ENCODE data around the gene CAP1.

DNA sequence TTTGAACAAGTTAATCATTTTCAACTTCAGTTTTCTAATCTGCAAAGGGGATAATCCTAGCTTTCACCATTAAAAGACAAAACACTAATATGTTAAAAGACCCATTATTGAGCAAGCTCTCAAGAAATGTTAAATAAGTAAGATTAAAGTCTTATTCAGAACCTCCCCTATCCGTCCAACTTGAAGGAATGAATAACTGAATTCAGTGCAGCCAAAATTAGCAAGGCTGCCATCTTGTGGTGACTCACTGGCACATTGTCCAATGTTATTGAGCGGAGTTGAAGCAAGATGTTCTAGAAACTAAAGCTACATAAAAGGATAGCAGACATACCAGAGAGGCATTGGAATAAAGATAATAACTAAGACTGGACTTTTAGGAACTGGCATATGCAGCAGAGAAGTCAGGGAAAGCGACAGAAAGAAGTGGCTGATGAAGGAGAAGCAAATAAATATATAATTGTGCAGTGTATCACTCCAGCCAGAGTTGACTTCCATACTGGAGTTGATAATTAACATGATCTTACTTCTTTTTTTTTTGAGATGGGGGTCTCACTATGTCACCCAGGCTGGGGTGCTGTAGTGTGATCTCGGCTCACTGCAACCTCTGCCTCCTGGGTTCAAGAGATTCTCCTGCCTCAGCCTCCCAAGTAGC, 8.2 kb upstream of the CAP1 start:
- no peak for TF ChIP-seq YY1 (IDR thresholded peaks at IDR 0.05; ENCODE audit: insufficient read depth, insufficient read length)
- TF ChIP-seq ZNF274 (IDR thresholded peaks at IDR 0.05; ENCODE audit: low read depth, low read length) = no peak
- TF ChIP-seq SUZ12 (IDR thresholded peaks at IDR 0.05; ENCODE audit: extremely low read depth, insufficient read depth, insufficient read length) = no peak

All from NT2/D1 (cell line).